ENCODE measurements around the gene AP2A1.

- TF ChIP-seq ZFX (IDR thresholded peaks at IDR 0.05) (no peak), CTCF (conservative IDR thresholded peaks at IDR 0.05) (no peak)
Observed at GRCh38 chr19:49824662-49825061, 57.9 kb downstream of the AP2A1 start.
